H1 (cell line): ENCODE data around the gene NAV2. TPM values are rescaled to one million over a fixed set of nuclear protein-coding genes. Genes with fewer than 3 reads are reported as not detected.

Experiments used
- polyA plus RNA-seq, 7 experiments: library from polyadenylated mRNA; depleted of rRNA in 3 of 7; stranded (reverse) in 5 of 7; unstranded in 2 of 7; fragments of >200 nt in 5 of 7; fragments of 200-250 nt in 2 of 7; gene quantifications; 1 replicate in 5 of 7; 2 replicates in 1 of 7; 4 replicates in 1 of 7; pipeline versions ENCODE4 v1.2.1 to v1.2.3, GENCODE V29; 2011 to 2013; ENCODE audit warnings: missing spikeins in 2 of 7, mixed read lengths in 2 of 7
- total RNA-seq: library from RNA; stranded (reverse); fragmentation: NEBNext Ultra II Directional; extraction: Animal tissue kit (Norgen Biotek cat#: 25700); gene quantifications from 2 replicates; pipeline ENCODE4 v1.2.1, GENCODE V29; 2021
- TF ChIP-seq, protein P1 (sequence below): fragments of 300-600 bp; sonication (generic); IDR thresholded peaks from 2 replicates; pipeline ENCODE4 v1.7.1; 2012; ENCODE audit warnings: low read length, moderate library complexity, mild to moderate bottlenecking, inconsistent platforms; ENCODE audit not compliant: insufficient replicate concordance

The NAV2 gene
- total and polyA plus RNA-seq, 2 of the 8 experiments (the other 6 are each of a cell fraction or from before 2014, with no cell fraction given) = 35.6 to 73.6 TPM

DNA sequence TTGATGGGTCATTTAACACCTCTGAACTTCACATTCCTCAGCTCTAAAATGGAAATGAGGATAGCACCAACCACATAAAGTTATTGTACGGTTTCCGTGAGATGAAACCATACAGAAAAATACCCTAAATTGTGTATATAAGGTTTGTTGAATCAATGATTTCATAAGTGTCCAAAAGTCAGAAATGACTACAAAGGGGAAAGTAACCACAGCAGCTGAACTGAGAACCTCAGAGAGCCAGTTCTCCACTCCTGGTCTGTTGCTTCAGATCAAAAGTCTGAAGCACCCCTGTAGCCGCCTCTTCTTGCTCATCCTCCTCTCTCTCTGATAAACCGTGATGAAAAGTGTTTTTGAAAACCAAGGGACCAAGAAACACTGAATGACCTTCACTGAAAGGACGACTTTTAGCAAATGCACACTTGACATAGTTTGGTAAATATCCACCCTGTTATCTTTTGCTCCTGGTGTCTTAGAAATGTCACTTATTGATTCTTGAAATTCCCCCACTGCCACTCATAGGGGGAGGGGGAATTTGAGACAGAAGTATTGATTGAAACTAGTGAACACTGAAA is 194.5 kb downstream of the NAV2 start (continued):
- TF ChIP-seq, protein P1, sequence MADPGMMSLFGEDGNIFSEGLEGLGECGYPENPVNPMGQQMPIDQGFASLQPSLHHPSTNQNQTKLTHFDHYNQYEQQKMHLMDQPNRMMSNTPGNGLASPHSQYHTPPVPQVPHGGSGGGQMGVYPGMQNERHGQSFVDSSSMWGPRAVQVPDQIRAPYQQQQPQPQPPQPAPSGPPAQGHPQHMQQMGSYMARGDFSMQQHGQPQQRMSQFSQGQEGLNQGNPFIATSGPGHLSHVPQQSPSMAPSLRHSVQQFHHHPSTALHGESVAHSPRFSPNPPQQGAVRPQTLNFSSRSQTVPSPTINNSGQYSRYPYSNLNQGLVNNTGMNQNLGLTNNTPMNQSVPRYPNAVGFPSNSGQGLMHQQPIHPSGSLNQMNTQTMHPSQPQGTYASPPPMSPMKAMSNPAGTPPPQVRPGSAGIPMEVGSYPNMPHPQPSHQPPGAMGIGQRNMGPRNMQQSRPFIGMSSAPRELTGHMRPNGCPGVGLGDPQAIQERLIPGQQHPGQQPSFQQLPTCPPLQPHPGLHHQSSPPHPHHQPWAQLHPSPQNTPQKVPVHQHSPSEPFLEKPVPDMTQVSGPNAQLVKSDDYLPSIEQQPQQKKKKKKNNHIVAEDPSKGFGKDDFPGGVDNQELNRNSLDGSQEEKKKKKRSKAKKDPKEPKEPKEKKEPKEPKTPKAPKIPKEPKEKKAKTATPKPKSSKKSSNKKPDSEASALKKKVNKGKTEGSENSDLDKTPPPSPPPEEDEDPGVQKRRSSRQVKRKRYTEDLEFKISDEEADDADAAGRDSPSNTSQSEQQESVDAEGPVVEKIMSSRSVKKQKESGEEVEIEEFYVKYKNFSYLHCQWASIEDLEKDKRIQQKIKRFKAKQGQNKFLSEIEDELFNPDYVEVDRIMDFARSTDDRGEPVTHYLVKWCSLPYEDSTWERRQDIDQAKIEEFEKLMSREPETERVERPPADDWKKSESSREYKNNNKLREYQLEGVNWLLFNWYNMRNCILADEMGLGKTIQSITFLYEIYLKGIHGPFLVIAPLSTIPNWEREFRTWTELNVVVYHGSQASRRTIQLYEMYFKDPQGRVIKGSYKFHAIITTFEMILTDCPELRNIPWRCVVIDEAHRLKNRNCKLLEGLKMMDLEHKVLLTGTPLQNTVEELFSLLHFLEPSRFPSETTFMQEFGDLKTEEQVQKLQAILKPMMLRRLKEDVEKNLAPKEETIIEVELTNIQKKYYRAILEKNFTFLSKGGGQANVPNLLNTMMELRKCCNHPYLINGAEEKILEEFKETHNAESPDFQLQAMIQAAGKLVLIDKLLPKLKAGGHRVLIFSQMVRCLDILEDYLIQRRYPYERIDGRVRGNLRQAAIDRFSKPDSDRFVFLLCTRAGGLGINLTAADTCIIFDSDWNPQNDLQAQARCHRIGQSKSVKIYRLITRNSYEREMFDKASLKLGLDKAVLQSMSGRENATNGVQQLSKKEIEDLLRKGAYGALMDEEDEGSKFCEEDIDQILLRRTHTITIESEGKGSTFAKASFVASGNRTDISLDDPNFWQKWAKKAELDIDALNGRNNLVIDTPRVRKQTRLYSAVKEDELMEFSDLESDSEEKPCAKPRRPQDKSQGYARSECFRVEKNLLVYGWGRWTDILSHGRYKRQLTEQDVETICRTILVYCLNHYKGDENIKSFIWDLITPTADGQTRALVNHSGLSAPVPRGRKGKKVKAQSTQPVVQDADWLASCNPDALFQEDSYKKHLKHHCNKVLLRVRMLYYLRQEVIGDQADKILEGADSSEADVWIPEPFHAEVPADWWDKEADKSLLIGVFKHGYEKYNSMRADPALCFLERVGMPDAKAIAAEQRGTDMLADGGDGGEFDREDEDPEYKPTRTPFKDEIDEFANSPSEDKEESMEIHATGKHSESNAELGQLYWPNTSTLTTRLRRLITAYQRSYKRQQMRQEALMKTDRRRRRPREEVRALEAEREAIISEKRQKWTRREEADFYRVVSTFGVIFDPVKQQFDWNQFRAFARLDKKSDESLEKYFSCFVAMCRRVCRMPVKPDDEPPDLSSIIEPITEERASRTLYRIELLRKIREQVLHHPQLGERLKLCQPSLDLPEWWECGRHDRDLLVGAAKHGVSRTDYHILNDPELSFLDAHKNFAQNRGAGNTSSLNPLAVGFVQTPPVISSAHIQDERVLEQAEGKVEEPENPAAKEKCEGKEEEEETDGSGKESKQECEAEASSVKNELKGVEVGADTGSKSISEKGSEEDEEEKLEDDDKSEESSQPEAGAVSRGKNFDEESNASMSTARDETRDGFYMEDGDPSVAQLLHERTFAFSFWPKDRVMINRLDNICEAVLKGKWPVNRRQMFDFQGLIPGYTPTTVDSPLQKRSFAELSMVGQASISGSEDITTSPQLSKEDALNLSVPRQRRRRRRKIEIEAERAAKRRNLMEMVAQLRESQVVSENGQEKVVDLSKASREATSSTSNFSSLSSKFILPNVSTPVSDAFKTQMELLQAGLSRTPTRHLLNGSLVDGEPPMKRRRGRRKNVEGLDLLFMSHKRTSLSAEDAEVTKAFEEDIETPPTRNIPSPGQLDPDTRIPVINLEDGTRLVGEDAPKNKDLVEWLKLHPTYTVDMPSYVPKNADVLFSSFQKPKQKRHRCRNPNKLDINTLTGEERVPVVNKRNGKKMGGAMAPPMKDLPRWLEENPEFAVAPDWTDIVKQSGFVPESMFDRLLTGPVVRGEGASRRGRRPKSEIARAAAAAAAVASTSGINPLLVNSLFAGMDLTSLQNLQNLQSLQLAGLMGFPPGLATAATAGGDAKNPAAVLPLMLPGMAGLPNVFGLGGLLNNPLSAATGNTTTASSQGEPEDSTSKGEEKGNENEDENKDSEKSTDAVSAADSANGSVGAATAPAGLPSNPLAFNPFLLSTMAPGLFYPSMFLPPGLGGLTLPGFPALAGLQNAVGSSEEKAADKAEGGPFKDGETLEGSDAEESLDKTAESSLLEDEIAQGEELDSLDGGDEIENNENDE = no peak
- TF ChIP-seq, all 59 proteins: peak for 0
